ENCODE measurements around the gene CAPRIN1. TPM values are rescaled to one million over a fixed set of nuclear protein-coding genes. Genes with fewer than 3 reads are reported as not detected.
"Not testable (repeated sequence)": the region's sequence is repeated elsewhere in the genome, so short reads cannot be mapped to it uniquely, and the experiment has no call there.

The CAPRIN1 gene
- total RNA-seq, 1 donor, result 145 TPM

- no peak for DNase-seq (ENCODE audit: low read depth in 2 of 3, low spot score in 2 of 3)
Observed at GRCh38 chr11:34084637-34085036, 33.1 kb downstream of the CAPRIN1 start.

GRCh38 chr11:34086554-34087283, 35.2 kb downstream of the CAPRIN1 start:
- DNase-seq (ENCODE audit: low read depth in 2 of 3, low spot score in 2 of 3), result no peak

- no peak for DNase-seq (ENCODE audit: low read depth in 2 of 3, low spot score in 2 of 3)
Observed at GRCh38 chr11:34091825-34092224, 40.3 kb downstream of the CAPRIN1 start.

GRCh38 chr11:34094900-34095299, 43.4 kb downstream of the CAPRIN1 start:
- DNase-seq (ENCODE audit: low read depth in 2 of 3, low spot score in 2 of 3), result not testable (repeated sequence)

GRCh38 chr11:34098813-34099212, 47.3 kb downstream of the CAPRIN1 start:
- DNase-seq (ENCODE audit: low read depth in 2 of 3, low spot score in 2 of 3), result no peak

GRCh38 chr11:34104680-34105078, 53.1 kb downstream of the CAPRIN1 start:
- no peak for DNase-seq (ENCODE audit: low read depth in 2 of 3, low spot score in 2 of 3)

GRCh38 chr11:34105079-34105956, 53.8 kb downstream of the CAPRIN1 start, which contains the start of gene NAT10:
Gene NAT10 (plus strand): TSS chr11:34105629. CDS start chr11:34108226, 2,597 bp downstream.
- DNase-seq (ENCODE audit: low read depth in 2 of 3, low spot score in 2 of 3), result peak; percentile 97 to 99 (median 99)

- peak in 2 of 3 donors; percentile 15 to 48 for DNase-seq (ENCODE audit: low read depth in 2 of 3, low spot score in 2 of 3)
Observed at GRCh38 chr11:34105957-34106504, 54.5 kb downstream of the CAPRIN1 start.

GRCh38 chr11:34111722-34112270, 60.3 kb downstream of the CAPRIN1 start:
- DNase-seq (ENCODE audit: low read depth in 2 of 3, low spot score in 2 of 3), result no peak

GRCh38 chr11:34114014-34114413, 62.5 kb downstream of the CAPRIN1 start:
- no peak for DNase-seq (ENCODE audit: low read depth in 2 of 3, low spot score in 2 of 3)

GRCh38 chr11:34114471-34114870, 62.9 kb downstream of the CAPRIN1 start:
- DNase-seq (ENCODE audit: low read depth in 2 of 3, low spot score in 2 of 3), result no peak

- DNase-seq (ENCODE audit: low read depth in 2 of 3, low spot score in 2 of 3), result no peak
Observed at GRCh38 chr11:34120651-34121050, 69.1 kb downstream of the CAPRIN1 start.

- DNase-seq (ENCODE audit: low read depth in 2 of 3, low spot score in 2 of 3), result no peak
Observed at GRCh38 chr11:34124885-34125668, 73.5 kb downstream of the CAPRIN1 start.

GRCh38 chr11:34126959-34127848, 75.7 kb downstream of the CAPRIN1 start:
- DNase-seq (ENCODE audit: low read depth in 2 of 3, low spot score in 2 of 3), result no peak

GRCh38 chr11:34128824-34129223, 77.3 kb downstream of the CAPRIN1 start:
- no peak for DNase-seq (ENCODE audit: low read depth in 2 of 3, low spot score in 2 of 3)

GRCh38 chr11:34132261-34132965, 80.9 kb downstream of the CAPRIN1 start:
- DNase-seq (ENCODE audit: low read depth in 2 of 3, low spot score in 2 of 3), result no peak

- no peak for DNase-seq (ENCODE audit: low read depth in 2 of 3, low spot score in 2 of 3)
Observed at GRCh38 chr11:34134765-34135164, 83.2 kb downstream of the CAPRIN1 start.

GRCh38 chr11:34135439-34135838, 83.9 kb downstream of the CAPRIN1 start:
- no peak for DNase-seq (ENCODE audit: low read depth in 2 of 3, low spot score in 2 of 3)

GRCh38 chr11:34136420-34136819, 84.9 kb downstream of the CAPRIN1 start:
- DNase-seq (ENCODE audit: low read depth in 2 of 3, low spot score in 2 of 3), result no peak

Measured in hematopoietic multipotent progenitor cell (in vitro differentiated cells).